ENCODE data around the gene TBXAS1.

DNA sequence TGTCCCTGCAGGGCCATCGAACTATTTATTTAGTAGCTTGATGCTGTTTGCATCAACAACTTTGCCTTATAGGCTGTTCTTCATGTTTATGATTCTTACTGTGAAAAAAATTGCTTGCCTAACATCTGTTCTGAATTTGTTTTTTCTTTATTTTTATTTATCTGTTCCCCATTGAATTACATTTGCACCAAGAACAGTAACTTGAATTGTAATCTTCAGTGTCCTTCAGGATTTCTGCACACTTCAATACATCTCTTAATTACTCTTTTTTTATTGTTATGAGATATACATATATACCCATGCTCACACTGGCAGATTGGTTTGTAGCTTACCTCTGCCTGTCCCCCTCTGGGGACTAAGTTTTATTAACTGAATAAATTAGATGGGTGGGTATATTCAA, 64.4 kb downstream of the TBXAS1 start:
- TF ChIP-seq, protein P1, sequence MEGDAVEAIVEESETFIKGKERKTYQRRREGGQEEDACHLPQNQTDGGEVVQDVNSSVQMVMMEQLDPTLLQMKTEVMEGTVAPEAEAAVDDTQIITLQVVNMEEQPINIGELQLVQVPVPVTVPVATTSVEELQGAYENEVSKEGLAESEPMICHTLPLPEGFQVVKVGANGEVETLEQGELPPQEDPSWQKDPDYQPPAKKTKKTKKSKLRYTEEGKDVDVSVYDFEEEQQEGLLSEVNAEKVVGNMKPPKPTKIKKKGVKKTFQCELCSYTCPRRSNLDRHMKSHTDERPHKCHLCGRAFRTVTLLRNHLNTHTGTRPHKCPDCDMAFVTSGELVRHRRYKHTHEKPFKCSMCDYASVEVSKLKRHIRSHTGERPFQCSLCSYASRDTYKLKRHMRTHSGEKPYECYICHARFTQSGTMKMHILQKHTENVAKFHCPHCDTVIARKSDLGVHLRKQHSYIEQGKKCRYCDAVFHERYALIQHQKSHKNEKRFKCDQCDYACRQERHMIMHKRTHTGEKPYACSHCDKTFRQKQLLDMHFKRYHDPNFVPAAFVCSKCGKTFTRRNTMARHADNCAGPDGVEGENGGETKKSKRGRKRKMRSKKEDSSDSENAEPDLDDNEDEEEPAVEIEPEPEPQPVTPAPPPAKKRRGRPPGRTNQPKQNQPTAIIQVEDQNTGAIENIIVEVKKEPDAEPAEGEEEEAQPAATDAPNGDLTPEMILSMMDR (IDR thresholded peaks at IDR 0.05) = no peak
- no peak for TF ChIP-seq ZFX (IDR thresholded peaks at IDR 0.05; ENCODE audit: borderline replicate concordance)

All from 22Rv1 (cell line).